Measurements from ENCODE around the gene UBE2L6.

GRCh38 chr11:57585301-57585700 is 17.8 kb upstream of the UBE2L6 start:
- no peak for TF ChIP-seq ZNF266 (tag by site-specific recombination; IDR thresholded peaks at IDR 0.05; ENCODE audit: low read depth)
- no peak for TF ChIP-seq CTCF (tag by site-specific recombination; IDR thresholded peaks at IDR 0.05)
- no peak for TF ChIP-seq IKZF3 (tag by site-specific recombination; IDR thresholded peaks at IDR 0.05)
- TF ChIP-seq, protein P1, sequence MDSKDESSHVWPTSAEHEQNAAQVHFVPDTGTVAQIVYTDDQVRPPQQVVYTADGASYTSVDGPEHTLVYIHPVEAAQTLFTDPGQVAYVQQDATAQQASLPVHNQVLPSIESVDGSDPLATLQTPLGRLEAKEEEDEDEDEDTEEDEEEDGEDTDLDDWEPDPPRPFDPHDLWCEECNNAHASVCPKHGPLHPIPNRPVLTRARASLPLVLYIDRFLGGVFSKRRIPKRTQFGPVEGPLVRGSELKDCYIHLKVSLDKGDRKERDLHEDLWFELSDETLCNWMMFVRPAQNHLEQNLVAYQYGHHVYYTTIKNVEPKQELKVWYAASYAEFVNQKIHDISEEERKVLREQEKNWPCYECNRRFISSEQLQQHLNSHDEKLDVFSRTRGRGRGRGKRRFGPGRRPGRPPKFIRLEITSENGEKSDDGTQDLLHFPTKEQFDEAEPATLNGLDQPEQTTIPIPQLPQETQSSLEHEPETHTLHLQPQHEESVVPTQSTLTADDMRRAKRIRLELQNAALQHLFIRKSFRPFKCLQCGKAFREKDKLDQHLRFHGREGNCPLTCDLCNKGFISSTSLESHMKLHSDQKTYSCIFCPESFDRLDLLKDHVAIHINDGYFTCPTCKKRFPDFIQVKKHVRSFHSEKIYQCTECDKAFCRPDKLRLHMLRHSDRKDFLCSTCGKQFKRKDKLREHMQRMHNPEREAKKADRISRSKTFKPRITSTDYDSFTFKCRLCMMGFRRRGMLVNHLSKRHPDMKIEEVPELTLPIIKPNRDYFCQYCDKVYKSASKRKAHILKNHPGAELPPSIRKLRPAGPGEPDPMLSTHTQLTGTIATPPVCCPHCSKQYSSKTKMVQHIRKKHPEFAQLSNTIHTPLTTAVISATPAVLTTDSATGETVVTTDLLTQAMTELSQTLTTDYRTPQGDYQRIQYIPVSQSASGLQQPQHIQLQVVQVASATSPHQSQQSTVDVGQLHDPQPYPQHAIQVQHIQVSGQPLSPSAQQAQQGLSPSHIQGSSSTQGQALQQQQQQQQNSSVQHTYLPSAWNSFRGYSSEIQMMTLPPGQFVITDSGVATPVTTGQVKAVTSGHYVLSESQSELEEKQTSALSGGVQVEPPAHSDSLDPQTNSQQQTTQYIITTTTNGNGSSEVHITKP (tag by site-specific recombination; IDR thresholded peaks at IDR 0.05): no peak
- no peak for TF ChIP-seq ZNF211 (tag by site-specific recombination; IDR thresholded peaks at IDR 0.05; ENCODE audit: low read depth)
- TF ChIP-seq ZNF768 (tag by site-specific recombination; IDR thresholded peaks at IDR 0.05): no peak
